ENCODE measurements around the gene MEX3A.
"Not testable (repeated sequence)": the region's sequence is repeated elsewhere in the genome, so short reads cannot be mapped to it uniquely, and the experiment has no call there.

Gene MEX3A

GRCh38 chr1:156118177-156118868, 36.1 kb upstream of the MEX3A start:
- H4K20me1 ChIP-seq (ENCODE audit: insufficient read depth, low read length) = no peaks in the 10 kb centered on the region
- no peak overlapping the region for H2AFZ ChIP-seq (ENCODE audit: low read length)
- H3K4me2 ChIP-seq (ENCODE audit: low read length) = no peak overlapping the region
- H3F3A ChIP-seq (ENCODE audit: insufficient read depth, low read length) = no peaks in the 10 kb centered on the region
- H3K27ac ChIP-seq (ENCODE audit: low read depth, low read length, poor library complexity, severe bottlenecking) = no peak overlapping the region
- no peaks in the 10 kb centered on the region for H3K79me2 ChIP-seq (ENCODE audit: insufficient read depth, low read length)
- no peaks in the 10 kb centered on the region for H3K27me3 ChIP-seq (ENCODE audit: insufficient read depth, low read length)
- H3K9me3 ChIP-seq (ENCODE audit: low read length) = no peaks in the 10 kb centered on the region
- no peak overlapping the region for H3K9ac ChIP-seq (ENCODE audit: low read length)
- H3K4me3 ChIP-seq (ENCODE audit: low read depth, low read length, poor library complexity, severe bottlenecking) = no peak overlapping the region
- no peaks in the 10 kb centered on the region for H3K36me3 ChIP-seq (ENCODE audit: insufficient read depth, low read length)
- H3K4me1 ChIP-seq (ENCODE audit: insufficient read depth, low read length, severe bottlenecking) = peaks cover 10% of the 10 kb centered on the region
- no peak for TF ChIP-seq CTCF (IDR thresholded peaks at IDR 0.05; ENCODE audit: low read length)
- no peaks in the 10 kb centered on the region for H3K9me2 ChIP-seq (ENCODE audit: low read depth, low read length)

- no peak overlapping the region for H3K9ac ChIP-seq (ENCODE audit: low read length)
- TF ChIP-seq EZH2 (IDR thresholded peaks at IDR 0.05; ENCODE audit: borderline replicate concordance, low read length) = no peak
- TF ChIP-seq CTCF (IDR thresholded peaks at IDR 0.05; ENCODE audit: low read length) = no peak
- no peak overlapping the region for H3K4me3 ChIP-seq (ENCODE audit: low read depth, low read length, poor library complexity, severe bottlenecking)
- H3K9me2 ChIP-seq (ENCODE audit: low read depth, low read length) = no peaks in the 10 kb centered on the region
- no peaks in the 10 kb centered on the region for H3K36me3 ChIP-seq (ENCODE audit: insufficient read depth, low read length)
- no peaks in the 10 kb centered on the region for H3K27me3 ChIP-seq (ENCODE audit: insufficient read depth, low read length)
- no peaks in the 10 kb centered on the region for H3K9me3 ChIP-seq (ENCODE audit: low read length)
- H3K27ac ChIP-seq (ENCODE audit: low read depth, low read length, poor library complexity, severe bottlenecking) = no peak overlapping the region
- H4K20me1 ChIP-seq (ENCODE audit: insufficient read depth, low read length) = no peaks in the 10 kb centered on the region
- H3K4me2 ChIP-seq (ENCODE audit: low read length) = no peak overlapping the region
- no peak overlapping the region for H2AFZ ChIP-seq (ENCODE audit: low read length)
- H3K79me2 ChIP-seq (ENCODE audit: insufficient read depth, low read length) = no peaks in the 10 kb centered on the region
- H3F3A ChIP-seq (ENCODE audit: insufficient read depth, low read length) = no peaks in the 10 kb centered on the region
- peaks cover 10% of the 10 kb centered on the region for H3K4me1 ChIP-seq (ENCODE audit: insufficient read depth, low read length, severe bottlenecking)
These were observed 35.3 kb upstream of the MEX3A start for GRCh38 chr1:156117414-156118176.

GRCh38 chr1:156116731-156117130, 34.5 kb upstream of the MEX3A start:
- H3K4me2 ChIP-seq (ENCODE audit: low read length) = not testable (repeated sequence)

More at GRCh38 chr1:156116731-156117130, 34.5 kb upstream of the MEX3A start:
- not testable (repeated sequence) for H4K20me1 ChIP-seq (ENCODE audit: insufficient read depth, low read length); H3K79me2 ChIP-seq (ENCODE audit: insufficient read depth, low read length); H2AFZ ChIP-seq (ENCODE audit: low read length); H3K36me3 ChIP-seq (ENCODE audit: insufficient read depth, low read length); H3K9me3 ChIP-seq (ENCODE audit: low read length); H3K27me3 ChIP-seq (ENCODE audit: insufficient read depth, low read length); H3K9ac ChIP-seq (ENCODE audit: low read length); H3F3A ChIP-seq (ENCODE audit: insufficient read depth, low read length); H3K9me2 ChIP-seq (ENCODE audit: low read depth, low read length); H3K4me3 ChIP-seq (ENCODE audit: low read depth, low read length, poor library complexity, severe bottlenecking); H3K27ac ChIP-seq (ENCODE audit: low read depth, low read length, poor library complexity, severe bottlenecking)
- peaks cover 10% of the 10 kb centered on the region for H3K4me1 ChIP-seq (ENCODE audit: insufficient read depth, low read length, severe bottlenecking)
